NCI-H748 (cell line): Measurements from ENCODE around the gene ARID3A.

Source experiments
- DNase-seq: peaks from one replicate; lab custom pipeline; 2025; ENCODE audit not compliant: unreplicated experiment; lab: John Stamatoyannopoulos, UW

ARID3A gene

DNA sequence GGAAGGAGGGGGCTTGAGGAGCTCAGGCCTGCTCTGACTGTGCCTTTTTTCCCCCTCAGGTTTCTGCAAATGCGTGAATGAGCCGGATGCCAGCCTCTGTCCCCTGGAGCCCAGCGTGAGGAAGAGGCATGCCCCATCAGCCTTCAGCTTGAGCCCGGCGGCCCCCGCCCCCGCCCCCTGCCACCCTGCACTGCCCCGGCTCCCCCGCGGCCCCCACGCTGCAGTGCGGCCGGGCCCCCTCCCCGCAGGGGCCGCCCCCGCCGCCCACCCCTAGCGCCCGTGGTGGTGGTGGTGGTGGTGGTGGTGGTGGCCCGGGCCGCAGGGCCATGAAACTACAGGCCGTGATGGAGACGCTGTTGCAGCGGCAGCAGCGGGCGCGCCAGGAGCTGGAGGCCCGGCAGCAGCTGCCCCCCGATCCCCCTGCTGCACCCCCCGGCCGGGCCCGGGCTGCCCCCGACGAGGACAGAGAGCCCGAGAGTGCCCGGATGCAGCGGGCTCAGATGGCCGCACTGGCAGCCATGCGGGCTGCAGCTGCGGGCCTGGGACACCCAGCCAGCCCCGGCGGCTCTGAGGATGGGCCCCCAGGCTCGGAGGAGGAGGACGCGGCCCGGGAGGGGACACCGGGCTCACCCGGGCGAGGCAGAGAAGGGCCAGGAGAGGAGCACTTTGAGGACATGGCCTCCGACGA lies 3.5 kb downstream of the ARID3A start:
- DNase-seq = no peak

GRCh38 chr19:929891-930258 lies 4.0 kb downstream of the ARID3A start:
- DNase-seq = no peak

GRCh38 chr19:931860-932647 lies 6.2 kb downstream of the ARID3A start:
- DNase-seq = no peak

- DNase-seq = no peak
Measured at GRCh38 chr19:932648-933552, 7.1 kb downstream of the ARID3A start.

- DNase-seq = no peak
Measured at GRCh38 chr19:933553-933882, 7.7 kb downstream of the ARID3A start.

GRCh38 chr19:934197-934840 lies 8.5 kb downstream of the ARID3A start:
- DNase-seq = no peak

- DNase-seq = peak; percentile 16
Measured at GRCh38 chr19:934865-935479, 9.1 kb downstream of the ARID3A start.

DNA sequence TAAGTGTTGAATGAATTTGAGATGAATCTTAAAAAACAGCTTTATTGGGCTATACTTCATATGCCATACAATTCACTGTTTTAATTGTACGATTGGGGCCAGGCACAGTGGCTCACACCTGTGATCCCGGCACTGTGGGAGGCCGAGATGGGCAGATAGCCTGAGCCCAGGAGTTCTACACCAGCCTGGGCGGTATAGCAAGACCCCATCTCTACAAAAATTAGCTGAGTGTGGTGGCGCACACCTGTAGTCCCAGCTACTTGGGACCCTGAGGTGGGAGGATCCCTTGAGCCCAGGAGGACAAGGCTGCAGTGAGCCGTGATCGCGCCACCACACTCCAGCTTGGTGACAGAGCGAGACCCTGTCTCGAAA lies 10.3 kb downstream of the ARID3A start:
- DNase-seq = no peak

- DNase-seq = no peak
Measured at GRCh38 chr19:937259-937694, 11.4 kb downstream of the ARID3A start.

DNA sequence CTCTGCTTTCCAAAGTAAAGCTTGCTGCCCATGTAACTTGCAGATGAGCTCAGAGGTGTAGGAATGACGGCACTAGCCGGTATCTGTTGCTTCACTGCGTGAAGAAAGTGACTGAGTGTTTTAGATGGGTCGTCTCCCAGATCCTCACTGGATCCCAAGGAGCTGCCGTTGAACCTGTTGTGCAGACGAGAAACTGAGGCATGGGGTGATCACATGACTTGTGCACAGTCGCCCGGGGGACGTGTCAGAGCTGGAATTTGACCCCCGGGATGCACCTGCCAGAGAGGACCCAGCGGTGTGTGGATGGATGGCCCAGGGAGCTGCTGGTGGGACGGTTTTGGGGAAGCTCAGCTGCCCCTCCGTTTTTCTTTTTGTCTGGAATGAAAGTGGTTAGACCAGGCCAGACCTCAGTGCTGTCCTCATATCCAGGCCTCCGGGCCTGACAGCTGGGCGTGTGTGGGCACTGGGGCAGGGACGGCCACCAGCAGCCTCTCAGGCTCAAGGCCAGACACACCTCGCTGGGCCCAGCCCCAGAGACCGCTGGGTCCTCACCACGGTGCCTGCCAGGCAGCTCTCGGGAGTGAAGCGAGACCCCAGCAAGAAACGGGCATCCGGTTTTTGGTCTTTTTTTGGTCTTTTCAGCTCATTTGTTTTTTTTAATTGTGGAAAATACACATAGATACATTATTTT lies 12.5 kb downstream of the ARID3A start:
- DNase-seq = no peak

- no peak for DNase-seq
Measured at GRCh38 chr19:939439-939838, 13.6 kb downstream of the ARID3A start.

DNA sequence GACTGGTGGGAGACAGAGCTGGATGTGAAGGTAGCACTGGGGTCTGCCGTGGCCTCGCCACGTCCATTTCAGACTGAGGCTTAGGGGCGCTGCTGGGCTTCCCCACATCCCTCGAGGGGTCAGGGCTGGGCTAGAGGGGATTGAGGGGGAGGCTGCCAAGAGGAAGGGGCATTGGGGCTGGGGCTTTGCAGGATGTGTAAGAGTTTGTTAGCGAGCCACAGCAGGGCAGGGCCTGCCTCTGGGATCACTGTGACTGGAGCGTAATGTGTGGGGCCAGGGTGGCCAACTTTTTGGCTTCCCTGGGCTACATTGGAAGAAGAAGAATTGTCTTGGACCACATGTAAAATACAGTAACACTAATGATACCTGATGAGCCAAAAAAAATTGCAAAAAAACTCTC lies 14.1 kb downstream of the ARID3A start:
- no peak for DNase-seq

DNA sequence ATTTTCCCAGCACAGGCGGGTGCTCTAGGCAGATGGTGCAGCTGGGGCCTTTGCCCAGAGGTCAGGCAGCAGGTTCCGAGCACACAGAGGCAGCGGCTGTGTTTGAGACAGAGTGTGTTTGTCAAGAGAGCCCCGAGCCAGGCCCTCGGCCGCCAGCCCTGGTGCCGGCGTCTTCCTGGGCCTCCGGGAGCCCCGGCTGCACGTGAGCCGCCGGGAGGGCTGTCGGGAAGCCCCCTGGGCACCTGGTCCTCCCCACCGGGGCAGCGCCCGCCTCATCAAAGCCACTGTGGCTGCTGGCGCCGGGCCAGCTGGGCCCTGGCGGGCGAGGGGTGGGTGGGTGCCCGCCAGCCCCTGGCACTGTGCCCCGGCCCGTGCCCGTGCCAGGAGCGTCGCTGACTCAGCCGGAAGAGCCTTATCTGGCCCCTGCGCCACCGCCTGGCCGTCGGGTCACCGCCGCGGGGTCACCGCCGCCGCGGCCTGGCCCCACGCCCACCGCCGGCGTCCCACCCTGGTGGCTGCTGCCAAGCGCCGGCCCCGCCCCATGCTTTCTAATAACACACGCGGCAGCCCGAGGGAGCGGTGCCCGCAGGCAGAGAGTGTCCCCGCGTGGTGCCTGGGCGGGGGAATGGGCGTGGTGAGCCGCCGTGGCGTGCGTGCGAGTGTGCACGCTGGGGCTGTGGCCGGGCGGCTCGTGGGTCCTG lies 14.9 kb downstream of the ARID3A start:
- peak; percentile 68 for DNase-seq

DNA sequence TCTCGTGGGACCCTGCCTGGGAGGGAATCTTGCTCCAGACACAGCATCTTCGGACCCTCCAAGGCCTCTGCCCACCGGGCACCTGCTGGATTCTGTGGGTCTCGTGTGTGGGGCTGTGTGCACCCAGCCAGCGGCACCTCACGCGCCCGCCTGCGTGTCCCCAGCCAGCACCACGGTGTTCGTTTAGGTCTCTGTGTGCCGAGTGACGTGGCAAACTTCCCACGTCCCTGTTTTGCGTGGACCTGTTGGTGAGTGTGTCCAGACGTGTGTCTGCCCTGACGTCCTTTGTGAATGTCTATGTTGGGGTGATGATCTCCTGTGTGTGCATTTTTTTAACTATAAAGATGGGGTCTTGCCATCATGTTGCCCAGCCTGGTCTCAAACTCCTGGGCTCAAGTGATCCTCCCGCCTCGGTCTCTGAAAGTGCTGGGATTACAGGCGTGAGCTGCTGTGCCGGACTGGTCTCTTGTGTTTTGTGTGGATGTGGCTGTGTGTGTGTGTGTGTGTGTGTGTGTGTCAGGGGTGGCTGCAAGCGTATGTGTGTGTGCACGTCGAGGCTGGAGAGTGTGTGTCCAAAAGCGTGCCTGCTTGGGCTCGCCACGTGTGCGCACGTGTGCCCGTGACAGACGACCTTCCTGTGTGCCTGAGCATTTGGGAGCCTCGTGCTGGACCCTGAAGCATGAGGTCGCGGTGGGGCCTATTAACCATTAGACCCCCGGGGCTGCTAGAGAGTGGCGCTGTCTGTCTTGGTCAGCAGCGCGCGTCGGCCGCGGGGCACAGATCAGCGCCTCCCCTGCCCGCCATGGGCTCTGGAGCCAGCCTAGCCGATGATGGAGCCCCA lies 15.7 kb downstream of the ARID3A start:
- no peak for DNase-seq

DNA sequence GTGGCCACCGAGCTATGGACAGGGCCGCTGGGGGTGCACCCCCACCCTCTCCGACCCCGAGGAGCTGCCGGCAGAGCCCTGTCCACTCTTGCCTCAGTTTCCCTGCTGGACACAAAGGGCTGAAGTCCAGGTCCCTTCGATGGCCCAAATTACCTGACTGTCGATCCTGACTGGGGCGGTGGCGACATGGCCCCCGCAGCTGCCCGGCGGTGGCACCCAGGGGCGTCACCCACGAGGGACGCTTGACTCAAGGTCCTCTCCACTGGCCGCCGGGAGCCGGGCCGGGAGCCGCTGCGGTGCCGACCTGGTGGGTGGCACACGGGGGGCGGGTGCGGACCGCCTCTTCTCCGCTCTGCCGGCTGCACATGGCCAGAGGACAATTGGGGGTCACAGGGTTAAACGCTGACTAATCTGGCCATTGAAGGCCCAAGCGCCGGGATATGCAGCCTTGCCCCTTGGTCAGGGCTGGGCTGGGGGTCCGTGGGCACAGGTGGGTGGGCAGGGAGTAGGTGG lies 16.4 kb downstream of the ARID3A start:
- DNase-seq = no peak

GRCh38 chr19:943551-944170 lies 17.8 kb downstream of the ARID3A start:
- no peak for DNase-seq

GRCh38 chr19:944171-944567 lies 18.3 kb downstream of the ARID3A start:
- no peak for DNase-seq

DNA sequence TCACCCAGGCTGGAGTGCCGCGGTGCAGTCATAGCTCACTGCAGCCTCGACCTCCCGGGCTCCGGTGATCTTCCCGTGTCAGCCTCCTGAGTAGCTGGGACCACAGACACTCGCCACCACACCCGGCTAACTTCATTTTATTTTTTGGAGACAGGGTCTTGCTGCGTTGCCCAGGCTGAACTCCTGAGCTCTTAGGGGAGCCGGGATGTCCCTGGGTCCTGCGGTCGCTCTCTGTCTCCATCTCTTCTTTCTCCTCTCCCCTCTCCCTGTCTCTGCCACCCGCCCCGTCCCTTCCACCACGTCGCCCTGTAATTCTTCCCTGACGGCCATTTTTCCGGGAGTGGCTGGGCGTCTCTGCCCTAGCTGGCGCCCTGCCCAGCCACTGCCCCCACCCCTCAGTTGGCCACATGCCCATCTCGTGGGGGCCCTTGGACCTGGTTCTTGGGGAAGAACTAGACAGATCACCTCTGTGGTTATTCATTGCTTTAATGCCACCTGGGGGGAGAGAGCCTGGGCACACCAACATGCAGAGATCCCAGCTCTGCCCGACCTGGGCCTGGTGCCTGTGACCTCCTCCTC lies 18.9 kb downstream of the ARID3A start:
- peak; percentile 39 for DNase-seq
